ENCODE data around the gene GCM1.

Gene GCM1

DNA sequence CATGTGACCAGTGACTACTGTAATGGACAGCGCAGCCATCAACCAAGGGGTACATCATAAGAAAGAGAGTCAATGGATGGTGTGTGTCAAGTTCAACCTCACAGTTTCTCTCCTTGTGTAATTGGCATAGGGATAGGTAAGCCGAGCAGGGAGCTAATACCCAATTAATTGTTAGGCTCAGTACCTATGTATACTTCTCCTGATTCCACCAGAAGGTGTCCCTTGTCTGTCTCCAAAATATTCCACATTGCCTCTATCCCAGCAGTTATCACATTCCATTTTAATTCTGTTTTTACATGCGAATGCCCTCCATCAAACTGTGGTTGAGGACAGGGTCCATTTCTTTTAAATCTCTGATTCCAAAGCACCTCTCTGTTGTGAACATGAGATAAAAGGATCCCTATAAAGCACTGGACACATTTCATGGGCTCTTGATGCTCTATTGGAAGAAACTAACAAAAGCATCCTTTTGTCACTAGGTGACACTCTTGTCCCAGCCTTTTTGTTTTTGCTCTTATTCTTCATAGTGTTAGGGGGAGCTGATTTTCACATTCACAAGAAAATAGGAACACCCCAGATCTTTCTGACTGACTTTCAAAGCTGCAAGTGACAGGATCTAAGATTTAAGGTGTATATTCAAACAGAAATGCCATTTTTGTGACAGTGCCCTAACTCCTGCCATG is 44.5 kb downstream of the GCM1 start:
- H3K36me3 ChIP-seq (ENCODE audit: insufficient read depth, low read length), result peaks cover 4% of the 10 kb centered on the region; the same call in 1 of the 2 replicates
- H4K20me1 ChIP-seq (ENCODE audit: insufficient read depth, low read length, poor library complexity, severe bottlenecking), result no peaks in the 10 kb centered on the region
- H3K9me3 ChIP-seq (ENCODE audit: insufficient read depth, low read depth, low read length), result no peaks in the 10 kb centered on the region
- H3K79me2 ChIP-seq (ENCODE audit: insufficient read depth, low read length), result no peaks in the 10 kb centered on the region
- no peak overlapping the region for H2AFZ ChIP-seq (ENCODE audit: low read length)
- H3K9me2 ChIP-seq (replicated peaks; ENCODE audit: low read depth, low read length), result no peaks in the 10 kb centered on the region
- H3K27me3 ChIP-seq (ENCODE audit: insufficient read depth, low read length, poor library complexity, severe bottlenecking), result no peaks in the 10 kb centered on the region
- H3F3A ChIP-seq (ENCODE audit: low read depth), result no peaks in the 10 kb centered on the region
- no peak overlapping the region for H3K4me3 ChIP-seq (ENCODE audit: low read length, poor library complexity, severe bottlenecking)
- TF ChIP-seq, protein P1, sequence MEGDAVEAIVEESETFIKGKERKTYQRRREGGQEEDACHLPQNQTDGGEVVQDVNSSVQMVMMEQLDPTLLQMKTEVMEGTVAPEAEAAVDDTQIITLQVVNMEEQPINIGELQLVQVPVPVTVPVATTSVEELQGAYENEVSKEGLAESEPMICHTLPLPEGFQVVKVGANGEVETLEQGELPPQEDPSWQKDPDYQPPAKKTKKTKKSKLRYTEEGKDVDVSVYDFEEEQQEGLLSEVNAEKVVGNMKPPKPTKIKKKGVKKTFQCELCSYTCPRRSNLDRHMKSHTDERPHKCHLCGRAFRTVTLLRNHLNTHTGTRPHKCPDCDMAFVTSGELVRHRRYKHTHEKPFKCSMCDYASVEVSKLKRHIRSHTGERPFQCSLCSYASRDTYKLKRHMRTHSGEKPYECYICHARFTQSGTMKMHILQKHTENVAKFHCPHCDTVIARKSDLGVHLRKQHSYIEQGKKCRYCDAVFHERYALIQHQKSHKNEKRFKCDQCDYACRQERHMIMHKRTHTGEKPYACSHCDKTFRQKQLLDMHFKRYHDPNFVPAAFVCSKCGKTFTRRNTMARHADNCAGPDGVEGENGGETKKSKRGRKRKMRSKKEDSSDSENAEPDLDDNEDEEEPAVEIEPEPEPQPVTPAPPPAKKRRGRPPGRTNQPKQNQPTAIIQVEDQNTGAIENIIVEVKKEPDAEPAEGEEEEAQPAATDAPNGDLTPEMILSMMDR (conservative IDR thresholded peaks at IDR 0.05; ENCODE audit: low read length), result peak; percentile 57
- no peak for TF ChIP-seq EZH2phosphoT487 (IDR thresholded peaks at IDR 0.05; ENCODE audit: borderline replicate concordance)
- no peak overlapping the region for H3K9ac ChIP-seq (ENCODE audit: low read depth, low read length, poor library complexity, severe bottlenecking)
- H3K4me2 ChIP-seq (ENCODE audit: low read depth, low read length, poor library complexity, severe bottlenecking), result no peak overlapping the region
- no peaks in the 10 kb centered on the region for H3K4me1 ChIP-seq (ENCODE audit: insufficient read depth, low read length, poor library complexity, severe bottlenecking)

DNA sequence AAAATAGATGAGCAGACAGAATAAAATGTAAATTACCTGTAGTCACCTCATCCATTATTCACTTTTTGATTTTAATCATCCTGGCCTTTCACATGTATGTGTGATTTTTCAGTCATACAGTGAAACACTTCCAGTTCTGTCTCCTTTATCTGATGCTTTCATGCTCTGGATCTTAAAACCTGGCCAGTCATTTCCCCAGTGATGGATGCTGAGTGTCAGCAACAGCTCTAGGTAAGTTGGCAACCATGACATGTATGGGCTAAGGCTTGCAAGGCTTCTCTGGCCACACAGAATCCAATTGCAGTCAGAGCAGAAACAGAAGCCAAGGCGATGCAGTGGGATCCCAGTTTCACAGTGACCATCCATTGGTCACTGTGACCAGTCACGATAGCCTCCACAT is 47.6 kb downstream of the GCM1 start:
- no peaks in the 10 kb centered on the region for H3K79me2 ChIP-seq (ENCODE audit: insufficient read depth, low read length)
- no peaks in the 10 kb centered on the region for H4K20me1 ChIP-seq (ENCODE audit: insufficient read depth, low read length, poor library complexity, severe bottlenecking)
- H3K9me2 ChIP-seq (replicated peaks; ENCODE audit: low read depth, low read length), result no peaks in the 10 kb centered on the region
- no peak overlapping the region for H3K4me3 ChIP-seq (ENCODE audit: low read length, poor library complexity, severe bottlenecking)
- H3K36me3 ChIP-seq (ENCODE audit: insufficient read depth, low read length), result peaks cover 27% of the 10 kb centered on the region; the same call in 1 of the 2 replicates
- H3K27me3 ChIP-seq (ENCODE audit: insufficient read depth, low read length, poor library complexity, severe bottlenecking), result no peaks in the 10 kb centered on the region
- TF ChIP-seq EZH2phosphoT487 (IDR thresholded peaks at IDR 0.05; ENCODE audit: borderline replicate concordance), result no peak
- TF ChIP-seq, protein P1 (conservative IDR thresholded peaks at IDR 0.05; ENCODE audit: low read length), result no peak
- no peak overlapping the region for H3K4me2 ChIP-seq (ENCODE audit: low read depth, low read length, poor library complexity, severe bottlenecking)
- H2AFZ ChIP-seq (ENCODE audit: low read length), result no peak overlapping the region
- H3K4me1 ChIP-seq (ENCODE audit: insufficient read depth, low read length, poor library complexity, severe bottlenecking), result no peaks in the 10 kb centered on the region
- H3K9me3 ChIP-seq (ENCODE audit: insufficient read depth, low read depth, low read length), result no peaks in the 10 kb centered on the region
- no peak overlapping the region for H3K9ac ChIP-seq (ENCODE audit: low read depth, low read length, poor library complexity, severe bottlenecking)
- H3F3A ChIP-seq (ENCODE audit: low read depth), result no peaks in the 10 kb centered on the region

DNA sequence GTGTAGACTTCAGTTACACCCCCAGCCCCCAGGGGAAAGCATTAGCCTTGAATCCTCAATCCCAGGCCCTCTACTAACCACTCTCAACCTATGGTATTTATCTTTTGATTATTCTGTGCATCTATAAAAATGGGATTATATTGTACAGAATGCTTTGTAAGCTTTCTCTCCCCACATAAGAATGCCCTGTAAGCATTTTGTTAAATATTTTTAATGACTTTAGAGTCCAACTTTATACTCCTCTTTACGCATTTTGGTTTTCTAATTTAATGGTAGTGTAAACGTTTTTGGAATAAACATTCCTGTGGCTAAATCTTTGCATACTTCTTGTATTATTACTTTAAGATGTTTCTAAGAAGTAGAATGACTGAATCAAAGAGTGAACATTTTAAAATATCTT is 48.1 kb downstream of the GCM1 start:
- H3K4me1 ChIP-seq (ENCODE audit: insufficient read depth, low read length, poor library complexity, severe bottlenecking), result no peaks in the 10 kb centered on the region
- no peaks in the 10 kb centered on the region for H3K79me2 ChIP-seq (ENCODE audit: insufficient read depth, low read length)
- no peaks in the 10 kb centered on the region for H4K20me1 ChIP-seq (ENCODE audit: insufficient read depth, low read length, poor library complexity, severe bottlenecking)
- no peak overlapping the region for H3K4me3 ChIP-seq (ENCODE audit: low read length, poor library complexity, severe bottlenecking)
- H3F3A ChIP-seq (ENCODE audit: low read depth), result no peaks in the 10 kb centered on the region
- no peaks in the 10 kb centered on the region for H3K9me3 ChIP-seq (ENCODE audit: insufficient read depth, low read depth, low read length)
- H3K27me3 ChIP-seq (ENCODE audit: insufficient read depth, low read length, poor library complexity, severe bottlenecking), result no peaks in the 10 kb centered on the region
- no peak overlapping the region for H3K4me2 ChIP-seq (ENCODE audit: low read depth, low read length, poor library complexity, severe bottlenecking)
- H3K9me2 ChIP-seq (replicated peaks; ENCODE audit: low read depth, low read length), result no peaks in the 10 kb centered on the region
- no peak overlapping the region for H3K9ac ChIP-seq (ENCODE audit: low read depth, low read length, poor library complexity, severe bottlenecking)
- no peak overlapping the region for H2AFZ ChIP-seq (ENCODE audit: low read length)
- TF ChIP-seq EZH2phosphoT487 (IDR thresholded peaks at IDR 0.05; ENCODE audit: borderline replicate concordance), result no peak
- TF ChIP-seq, protein P1 (conservative IDR thresholded peaks at IDR 0.05; ENCODE audit: low read length), result no peak
- H3K36me3 ChIP-seq (ENCODE audit: insufficient read depth, low read length), result peaks cover 31% of the 10 kb centered on the region; the same call in 1 of the 2 replicates

Measured in Loucy (cell line).